Lung (tissue), 12 donors: ENCODE results near the gene CANT1. TPM values are rescaled to one million over a fixed set of nuclear protein-coding genes. Genes with fewer than 3 reads are reported as not detected.
A peak's percentile ranks its signal among the peaks of the same experiment; 100 is the strongest.

Experiments used
- ATAC-seq: fragments of 200-7000 bp; cut with Tn5 transposase; one replicate; pipeline ENCODE4 v1.9.1; 2020; ENCODE audit warnings: moderate number of reproducible peaks; ENCODE audit not compliant: insufficient read depth, low FRiP score
- DNase-seq, 3 donors: peaks; one replicate each; pipeline ENCODE4 v3.0.0-alpha.2; 2013 to 2017
- H3K27ac ChIP-seq, 2 donors: one replicate each; pipeline ENCODE4 v1.5.1; 2013; ENCODE audit warnings: mild to moderate bottlenecking in 2 of 2, moderate library complexity in 2 of 2, control low read depth in 1 of 2, inconsistent platforms in 1 of 2, low read depth in 1 of 2, low read length in 1 of 2
- H3K27me3 ChIP-seq, 3 donors: one replicate each; pipeline ENCODE4 v1.5.1; 2013; ENCODE audit warnings: low read length in 2 of 3; ENCODE audit not compliant: control insufficient read depth in 3 of 3, insufficient read depth in 3 of 3
- H3K36me3 ChIP-seq, 4 donors: one replicate each; pipeline ENCODE4 v1.5.1; 2013; ENCODE audit warnings: low read length in 4 of 4, mild to moderate bottlenecking in 1 of 4, moderate library complexity in 1 of 4; ENCODE audit not compliant: control insufficient read depth in 4 of 4, insufficient read depth in 4 of 4
- H3K4me1 ChIP-seq, 5 donors: one replicate each; pipeline ENCODE4 v1.5.1; 2013; ENCODE audit warnings: low read length in 5 of 5, mild to moderate bottlenecking in 2 of 5, moderate library complexity in 1 of 5; ENCODE audit not compliant: control insufficient read depth in 5 of 5, insufficient read depth in 5 of 5
- H3K4me3 ChIP-seq: one replicate; pipeline ENCODE4 v1.5.1; 2013; ENCODE audit warnings: mild to moderate bottlenecking, control low read depth, moderate library complexity
- H3K9ac ChIP-seq, 2 donors: one replicate each; pipeline ENCODE4 v1.5.1; 2013; ENCODE audit warnings: low read length in 2 of 2, control low read depth in 1 of 2; ENCODE audit not compliant: insufficient read depth in 1 of 2
- H3K9me3 ChIP-seq, 4 donors: one replicate each; pipeline ENCODE4 v1.5.1; 2013; ENCODE audit warnings: low read length in 3 of 4, mild to moderate bottlenecking in 1 of 4, moderate library complexity in 1 of 4; ENCODE audit not compliant: control insufficient read depth in 4 of 4, insufficient read depth in 3 of 4
- CTCF ChIP-seq: IDR thresholded peaks from 2 replicates; pipeline ENCODE4 v1.5.1; 2012; ENCODE audit warnings: mild to moderate bottlenecking; ENCODE audit errors: control extremely low read depth, extremely low read depth
- WGBS, 2 donors: extraction: QIAGEN DNeasy Blood & Tissue Kit; methylation state at CpG; one replicate each; pipeline ENCODE4 v1.1.7; 2013; 5-methylcytosine and 5-hydroxymethylcytosine counted together
- polyA plus RNA-seq, 2 donors: library from polyadenylated mRNA; stranded (reverse); fragments of 200-250 nt; gene quantifications; one replicate each; pipeline ENCODE4 v1.2.1, GENCODE V29; 2013
- total RNA-seq, 2 donors: library from RNA; depleted of rRNA in 1 of 2; stranded (reverse); fragments of >200 nt in 1 of 2; gene quantifications; one replicate each; pipeline ENCODE4 v1.2.1, GENCODE V29; 2014 to 2021
- donor health status: control.
- donor health status: control.
- donor health status: Bipolar disorder and iron deficiency.
- donor health status: healthy.
- donor health status: DM: yes; HTN: yes; CAD: no.

The CANT1 gene
- total and polyA plus RNA-seq, 4 donors = 8.5 to 75.8 (median 48.7) TPM

- ATAC-seq (no peak), DNase-seq (no peak)
- no peaks in the 10 kb centered on the region for H3K27me3 ChIP-seq
- no peak for TF ChIP-seq CTCF
- no peak overlapping the region for H3K4me3 ChIP-seq
- H3K27ac ChIP-seq = no peak overlapping the region
- H3K9me3 ChIP-seq = no peaks in the 10 kb centered on the region
- peaks cover 0 to 13% (median 7%) of the 10 kb centered on the region in 5 donors for H3K4me1 ChIP-seq
- peaks cover 0 to 12% (median 7%) of the 10 kb centered on the region in 4 donors for H3K36me3 ChIP-seq
- no peak overlapping the region for H3K9ac ChIP-seq
- 93 to 95% methylated on average over 9 of the region's 9 CpGs for WGBS, 2 donors
Observed at GRCh38 chr17:78969865-78970264, 39.7 kb downstream of the CANT1 start.

GRCh38 chr17:78967782-78968362, 41.7 kb downstream of the CANT1 start:
- ATAC-seq (no peak), DNase-seq (no peak)
- TF ChIP-seq CTCF = no peak
- Histone ChIP-seq H3K9me3 (no peaks in the 10 kb centered on the region), H3K4me1 (peaks cover 0 to 7% (median 4%) of the 10 kb centered on the region in 5 donors), H3K36me3 (peaks cover 0 to 12% (median 5%) of the 10 kb centered on the region in 4 donors), H3K4me3 (no peak overlapping the region), H3K27me3 (no peaks in the 10 kb centered on the region), H3K27ac (no peak overlapping the region), H3K9ac (no peak overlapping the region)
- WGBS, 2 donors = 93 to 94% methylated on average over 21 of the region's 21 CpGs

GRCh38 chr17:78966910-78967600, 42.5 kb downstream of the CANT1 start:
- Histone ChIP-seq H3K27ac (no peak overlapping the region), H3K9ac (no peak overlapping the region), H3K4me1 (peaks cover 0 to 7% (median 4%) of the 10 kb centered on the region in 5 donors), H3K4me3 (no peak overlapping the region), H3K9me3 (no peaks in the 10 kb centered on the region), H3K36me3 (peaks cover 0 to 10% (median 4%) of the 10 kb centered on the region in 4 donors), H3K27me3 (no peaks in the 10 kb centered on the region)
- WGBS, 2 donors = 88% methylated on average over 23 of the region's 23 CpGs
- ATAC-seq = no peak
- TF ChIP-seq CTCF = no peak
- peak in 2 of 3 donors; percentile 46 to 51 for DNase-seq
